NCI-H2227 (cell line): Measurements from ENCODE around the gene RUNDC1.

Experiments
- DNase-seq: peaks from one replicate; lab custom pipeline; 2025; ENCODE audit not compliant: unreplicated experiment; lab: John Stamatoyannopoulos, UW

Gene RUNDC1

DNA sequence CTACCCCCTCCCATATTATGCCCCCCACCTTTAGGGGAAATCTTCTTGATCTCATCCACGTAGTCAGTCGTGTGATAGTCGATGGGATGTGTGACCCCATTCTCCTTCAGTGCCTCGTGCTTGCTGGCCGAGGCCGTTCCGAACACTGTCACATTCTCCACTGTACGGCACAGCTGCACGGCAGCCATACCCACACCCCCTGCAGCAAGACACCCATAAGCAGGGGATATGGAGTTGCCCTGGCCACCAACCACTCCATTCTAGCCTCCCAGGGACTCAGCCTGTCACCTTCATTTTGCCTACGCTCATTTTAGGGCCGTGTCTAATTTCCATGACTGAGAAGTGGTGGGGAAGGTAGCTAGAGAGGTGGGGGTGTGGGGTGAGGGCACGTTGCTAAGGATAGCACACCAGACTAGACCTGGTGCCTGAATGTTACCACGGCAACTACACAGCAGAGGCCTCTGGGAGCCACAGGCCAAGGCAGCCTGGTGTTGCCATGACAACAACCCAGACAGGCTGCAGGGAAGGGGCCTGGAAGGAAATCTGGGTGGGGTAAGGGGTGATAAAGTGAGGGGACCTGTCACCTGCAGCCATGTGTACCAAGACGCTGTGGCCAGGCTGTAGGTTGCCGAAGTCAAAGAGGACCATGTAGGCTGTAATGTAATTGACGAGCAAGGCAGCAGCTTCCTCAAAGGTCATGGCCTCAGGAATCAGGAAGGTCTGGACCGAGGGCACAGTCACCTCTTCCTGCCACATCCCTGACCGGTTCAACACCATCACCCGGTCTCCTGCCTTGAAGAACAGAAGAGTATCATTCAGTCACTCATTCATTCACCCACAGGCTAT lies 37.9 kb downstream of the RUNDC1 start:
- peak; percentile 91 for DNase-seq

DNA sequence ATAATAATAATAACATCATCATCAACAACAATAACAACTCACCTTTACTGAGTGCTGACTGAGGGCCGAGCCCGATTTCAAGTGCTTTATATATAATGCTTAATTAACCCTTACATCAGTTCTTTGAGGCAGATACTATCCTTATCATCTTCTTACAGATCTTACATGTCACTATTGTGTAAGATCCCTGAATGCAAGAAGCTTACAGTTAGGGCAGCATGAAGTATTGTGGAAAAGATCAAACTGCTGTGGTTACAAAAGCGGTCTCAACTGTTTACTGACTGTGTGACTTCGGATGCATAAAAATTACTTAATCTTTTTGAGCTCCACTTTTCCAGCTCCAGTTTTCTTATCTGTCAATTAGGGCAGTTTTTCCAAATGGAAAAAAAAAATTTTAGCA lies 38.6 kb downstream of the RUNDC1 start:
- no peak for DNase-seq

DNA sequence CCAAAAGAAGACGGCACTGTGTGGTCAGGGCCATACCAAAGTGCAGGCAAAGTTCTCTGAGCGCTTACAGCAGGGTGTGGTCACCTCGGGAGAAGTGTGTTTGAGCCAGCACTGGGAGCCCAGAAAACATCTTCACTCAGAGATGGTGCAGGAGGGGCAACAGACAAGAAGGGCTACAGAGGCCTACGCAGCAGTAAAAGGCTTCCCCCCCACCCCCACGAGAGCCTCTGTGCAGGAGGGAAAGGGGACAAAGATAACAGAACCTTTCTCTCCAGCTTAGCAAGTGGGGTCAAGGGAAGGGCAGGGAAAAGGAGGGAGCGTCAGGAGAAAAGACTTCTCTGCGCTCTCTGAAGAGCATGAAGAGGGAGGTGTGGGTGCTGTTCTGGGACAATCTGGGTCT lies 39.1 kb downstream of the RUNDC1 start:
- DNase-seq: no peak

DNA sequence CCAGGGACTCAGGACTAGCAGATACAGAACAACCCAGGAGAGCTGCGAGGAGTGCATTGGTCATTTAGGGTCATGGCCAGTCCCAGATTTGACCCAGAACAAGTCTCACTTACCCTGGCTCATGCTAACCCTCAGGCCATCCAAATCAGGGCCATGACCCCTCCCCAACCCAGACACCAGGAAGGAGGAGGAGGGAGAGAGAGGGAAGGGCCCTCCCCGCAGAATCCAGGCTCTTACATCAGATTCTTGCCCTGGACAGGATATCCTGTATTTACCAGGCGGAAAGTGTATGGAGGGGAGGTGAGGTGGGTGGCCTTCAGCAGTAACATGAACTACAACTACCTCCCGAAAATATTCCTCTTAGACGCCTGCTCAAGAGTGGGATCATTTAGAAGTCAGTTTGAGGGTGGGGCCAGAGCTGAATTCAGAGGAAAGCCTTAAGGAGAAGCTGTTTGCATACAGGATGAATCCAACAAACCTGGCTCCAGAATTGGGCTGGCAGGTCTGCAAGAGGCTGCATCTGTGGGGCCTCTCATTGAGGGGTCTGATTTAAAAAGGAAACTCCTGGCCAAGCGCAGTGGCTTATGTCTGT lies 39.8 kb downstream of the RUNDC1 start:
- no peak for DNase-seq

DNA sequence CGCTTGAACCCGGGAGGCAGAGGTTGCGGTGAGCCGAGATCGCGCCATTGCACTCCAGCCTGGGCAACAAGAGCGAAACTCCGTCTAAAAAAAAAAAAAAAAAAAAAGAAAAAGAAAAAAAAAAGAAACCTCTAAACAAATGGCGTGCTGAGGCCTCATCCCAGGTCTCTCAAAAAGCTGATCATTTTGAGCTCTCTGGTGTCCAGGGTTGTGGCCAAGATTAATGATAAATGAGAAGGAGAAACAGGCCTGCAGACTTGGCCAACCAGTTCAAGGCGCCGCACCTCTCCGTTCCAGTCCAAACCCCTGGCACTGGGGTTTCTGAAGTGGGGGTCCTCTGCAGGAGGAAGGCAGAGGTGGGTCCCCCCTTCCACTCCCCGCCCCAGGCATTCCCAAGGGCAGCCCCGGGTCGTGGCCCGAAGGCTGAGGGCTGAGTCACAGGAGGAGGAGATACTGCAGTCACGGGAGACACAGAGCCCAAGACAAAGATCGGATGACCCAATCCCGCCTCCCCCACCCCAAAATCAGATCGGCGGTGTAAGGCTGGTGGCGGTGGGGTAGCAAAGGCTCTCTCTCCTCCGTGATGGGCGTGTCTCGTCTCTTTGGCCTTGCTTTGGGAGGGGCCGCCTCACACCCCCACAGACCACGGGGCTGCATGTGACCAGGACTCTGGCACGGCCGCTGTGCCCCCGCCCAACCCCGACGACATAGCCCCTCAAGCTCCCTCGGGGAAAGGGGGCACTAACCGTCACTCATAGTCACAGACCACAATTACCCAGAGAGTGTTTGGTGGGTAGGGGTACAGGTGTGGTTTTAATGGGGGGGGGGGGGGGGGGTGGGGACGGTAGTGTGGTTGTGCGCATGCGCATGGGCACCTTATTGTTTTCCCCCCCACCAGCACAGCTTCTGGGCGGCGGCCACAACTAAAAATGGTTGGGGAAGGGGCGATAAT lies 40.7 kb downstream of the RUNDC1 start:
- DNase-seq: peak; percentile 69

DNA sequence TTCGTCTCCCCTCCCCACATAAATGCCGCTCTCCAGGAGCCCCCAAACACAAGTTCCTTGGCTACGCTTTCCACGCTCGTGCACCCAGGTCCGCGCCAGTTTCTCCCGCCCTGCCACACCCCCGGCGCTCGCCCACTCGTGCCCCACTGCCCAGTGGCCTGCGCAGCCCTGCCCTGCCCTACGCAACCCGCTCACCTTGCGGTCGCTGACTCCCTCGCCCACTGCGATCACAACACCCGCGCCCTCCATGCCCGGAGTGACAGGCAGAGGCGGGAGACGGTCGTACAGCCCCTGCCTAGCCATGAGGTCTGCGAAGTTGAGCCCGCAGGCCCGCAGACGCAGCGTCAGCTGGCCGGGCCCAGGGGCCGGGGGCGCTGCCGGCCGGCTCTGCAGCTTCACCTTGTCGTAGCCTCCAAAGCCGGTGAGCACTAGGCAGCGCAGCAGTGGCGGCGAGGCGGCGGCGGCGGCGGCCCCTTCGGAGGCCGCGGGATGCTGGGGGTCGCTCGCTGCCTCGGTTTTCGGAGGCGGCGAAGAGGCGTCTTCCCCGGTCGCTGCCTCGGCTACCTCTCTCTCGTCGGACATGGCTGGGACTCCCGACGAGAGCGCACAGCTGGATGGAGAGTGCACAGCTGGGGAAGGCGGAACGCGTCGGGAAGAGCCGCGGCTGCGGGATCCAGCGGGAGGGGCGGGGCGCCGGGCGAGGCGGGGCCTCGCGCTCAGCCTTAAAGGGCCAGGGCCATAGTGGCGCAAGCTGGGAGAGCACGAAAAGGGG lies 41.6 kb downstream of the RUNDC1 start, which contains the start of gene VAT1:
TSS of gene VAT1 (minus strand) at position 645 of the 772 bp plus-strand sequence. CDS start at position 582, 63 bp downstream.
- peak; percentile 88 for DNase-seq

DNA sequence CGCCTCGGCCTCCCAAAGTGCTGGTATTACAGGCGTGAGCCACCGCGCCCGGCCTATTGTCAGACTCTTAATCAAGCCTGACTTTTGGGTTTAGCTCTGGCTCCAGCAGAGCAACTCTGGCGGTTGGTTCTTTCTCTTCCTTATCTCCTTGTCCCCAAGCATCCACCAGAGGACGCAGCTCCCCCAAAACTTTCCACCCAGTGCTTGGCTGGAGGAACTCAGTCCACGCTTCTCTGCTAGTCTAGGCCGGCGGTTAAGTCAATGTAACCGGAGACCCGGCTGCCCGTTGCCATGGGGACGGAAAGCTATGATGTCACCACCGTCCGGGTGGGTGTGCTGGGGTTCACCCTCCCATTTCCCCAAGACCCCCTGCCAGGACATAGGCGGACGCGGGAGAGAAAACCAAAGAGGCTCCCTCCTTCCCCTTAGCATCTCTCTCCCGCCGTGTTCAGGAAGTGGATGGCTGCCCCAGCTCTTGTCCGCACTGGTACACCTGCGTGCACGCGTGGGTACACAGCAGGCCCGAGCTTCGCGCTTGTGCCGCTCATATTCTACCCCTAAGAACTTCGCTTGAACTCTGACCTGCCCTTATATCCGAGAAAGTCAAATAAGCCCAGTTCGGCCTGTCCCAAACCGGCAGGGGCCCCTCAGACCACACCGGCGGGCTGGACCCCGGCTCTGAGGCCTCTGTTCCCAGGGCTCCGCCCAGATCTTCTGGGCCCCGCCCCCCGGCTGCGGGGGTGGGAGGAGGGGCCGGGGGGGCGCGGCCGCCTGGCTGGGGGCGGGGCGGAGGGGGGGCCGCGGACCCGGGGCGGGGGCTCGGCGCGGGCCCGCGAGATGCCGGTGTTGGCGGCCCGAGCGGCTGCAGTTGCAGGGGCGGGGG lies 44.3 kb downstream of the RUNDC1 start, which contains the start of gene RND2:
TSS of gene RND2 (plus strand) at position 825 of the 883 bp plus-strand sequence. CDS start 117 bp downstream, outside the sequence.
- DNase-seq: peak; percentile 95

DNA sequence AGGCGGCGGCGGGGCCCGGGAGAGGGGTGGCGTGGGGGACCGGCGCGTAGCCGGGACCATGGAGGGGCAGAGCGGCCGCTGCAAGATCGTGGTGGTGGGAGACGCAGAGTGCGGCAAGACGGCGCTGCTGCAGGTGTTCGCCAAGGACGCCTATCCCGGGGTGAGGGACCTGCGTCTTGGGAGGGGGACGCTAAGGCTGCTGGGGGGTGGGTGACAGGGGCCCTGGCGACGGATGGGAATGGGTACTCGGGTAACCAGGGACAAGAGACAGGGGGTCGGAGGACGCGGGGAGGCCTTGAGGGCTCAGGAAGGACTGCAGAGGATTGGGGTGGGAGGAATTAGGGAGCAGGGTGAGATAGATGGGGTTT lies 44.9 kb downstream of the RUNDC1 start:
- DNase-seq: no peak

DNA sequence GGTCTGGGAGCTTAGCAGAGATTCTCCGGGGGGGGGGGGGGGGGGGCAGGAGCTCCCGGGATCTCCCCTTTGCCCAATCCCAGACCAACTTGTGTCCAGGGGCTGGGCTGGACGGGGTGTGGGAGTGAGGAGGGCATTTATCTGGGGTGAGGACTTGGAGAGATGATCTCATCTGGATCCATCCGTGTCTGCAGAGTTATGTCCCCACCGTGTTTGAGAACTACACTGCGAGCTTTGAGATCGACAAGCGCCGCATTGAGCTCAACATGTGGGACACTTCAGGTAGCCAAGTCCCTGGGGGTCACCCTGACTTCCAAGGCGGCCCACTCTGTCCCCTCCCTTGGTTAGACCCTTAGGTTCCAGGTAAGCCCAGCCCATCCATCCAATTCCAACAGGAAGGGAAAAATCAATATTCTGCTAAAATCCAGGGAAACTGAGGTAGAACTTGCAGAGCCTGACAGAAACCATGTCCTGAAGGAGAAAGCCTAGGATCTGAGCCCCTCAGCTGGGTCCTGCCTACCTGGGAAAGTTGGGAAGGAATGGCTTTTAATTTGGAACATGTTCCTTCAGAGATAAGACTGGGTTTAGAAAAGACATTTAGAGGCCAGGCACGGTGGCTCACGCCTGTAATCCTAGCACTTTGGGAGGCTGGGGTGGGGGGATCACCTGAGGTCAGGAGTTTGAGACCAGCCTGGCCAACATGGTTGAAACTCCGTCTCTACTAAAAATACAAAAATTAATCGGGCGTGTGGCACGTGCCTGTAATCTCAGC lies 45.6 kb downstream of the RUNDC1 start:
- DNase-seq: no peak

DNA sequence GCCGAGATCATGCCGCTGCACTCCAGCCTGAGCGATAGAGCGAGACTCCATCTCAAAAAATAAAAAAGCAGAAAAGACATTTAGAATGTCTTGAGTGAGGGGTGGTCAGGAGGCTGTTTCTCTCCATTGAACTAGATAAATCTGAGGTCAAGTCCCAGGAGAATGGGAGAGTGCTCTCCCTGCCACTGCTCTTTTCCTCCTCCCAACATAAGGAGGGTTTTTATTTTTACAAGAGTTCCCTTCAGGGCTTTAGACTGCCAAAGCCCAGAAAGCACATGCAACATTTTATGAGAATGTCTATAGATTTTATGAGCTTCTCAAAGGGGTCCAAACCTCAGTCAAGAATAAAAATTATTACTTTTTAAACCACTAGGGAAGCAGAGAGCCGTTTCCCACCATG lies 46.2 kb downstream of the RUNDC1 start:
- no peak for DNase-seq

DNA sequence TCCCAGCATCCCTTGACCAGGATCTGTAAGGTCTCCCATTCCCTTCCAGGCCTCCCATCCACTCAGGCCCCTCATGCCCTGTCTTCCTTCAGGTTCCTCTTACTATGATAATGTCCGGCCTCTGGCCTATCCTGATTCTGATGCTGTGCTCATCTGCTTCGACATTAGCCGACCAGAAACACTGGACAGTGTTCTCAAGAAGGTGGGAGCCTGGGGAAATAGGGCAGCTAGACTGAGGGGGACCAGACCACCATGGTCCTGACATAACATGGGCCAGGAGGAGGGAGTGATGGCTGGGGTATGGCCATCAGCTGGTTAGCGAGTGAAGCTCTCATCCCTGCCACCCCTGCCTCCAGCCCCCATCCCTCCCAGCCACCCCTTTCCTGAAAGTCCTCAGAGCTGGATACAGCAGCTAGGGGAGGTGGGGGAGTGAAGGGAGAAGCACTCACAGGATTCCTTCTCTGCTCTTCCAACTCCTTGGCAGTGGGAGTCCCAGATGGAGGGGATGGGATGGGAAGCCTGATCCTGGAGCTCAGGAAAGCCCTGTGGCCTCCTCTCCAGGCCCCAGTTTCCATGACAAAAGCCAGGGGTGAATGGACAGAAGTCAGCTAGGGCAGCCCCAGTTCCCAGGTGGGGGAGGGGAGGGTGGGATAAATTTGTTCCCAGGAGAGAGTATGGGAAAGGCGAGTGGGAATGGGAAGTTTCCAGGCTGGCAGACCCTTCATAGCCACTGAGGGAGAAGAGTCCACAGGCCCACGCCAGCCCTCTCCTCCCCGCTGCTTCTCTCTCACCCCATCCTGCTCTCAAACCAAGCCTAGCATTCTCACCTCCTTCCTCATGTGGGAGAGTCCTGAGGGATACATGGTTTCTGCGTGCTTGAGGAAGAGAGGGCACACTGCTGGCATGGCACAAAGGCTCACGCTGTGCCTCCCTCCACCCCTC lies 47.0 kb downstream of the RUNDC1 start:
- no peak for DNase-seq

DNA sequence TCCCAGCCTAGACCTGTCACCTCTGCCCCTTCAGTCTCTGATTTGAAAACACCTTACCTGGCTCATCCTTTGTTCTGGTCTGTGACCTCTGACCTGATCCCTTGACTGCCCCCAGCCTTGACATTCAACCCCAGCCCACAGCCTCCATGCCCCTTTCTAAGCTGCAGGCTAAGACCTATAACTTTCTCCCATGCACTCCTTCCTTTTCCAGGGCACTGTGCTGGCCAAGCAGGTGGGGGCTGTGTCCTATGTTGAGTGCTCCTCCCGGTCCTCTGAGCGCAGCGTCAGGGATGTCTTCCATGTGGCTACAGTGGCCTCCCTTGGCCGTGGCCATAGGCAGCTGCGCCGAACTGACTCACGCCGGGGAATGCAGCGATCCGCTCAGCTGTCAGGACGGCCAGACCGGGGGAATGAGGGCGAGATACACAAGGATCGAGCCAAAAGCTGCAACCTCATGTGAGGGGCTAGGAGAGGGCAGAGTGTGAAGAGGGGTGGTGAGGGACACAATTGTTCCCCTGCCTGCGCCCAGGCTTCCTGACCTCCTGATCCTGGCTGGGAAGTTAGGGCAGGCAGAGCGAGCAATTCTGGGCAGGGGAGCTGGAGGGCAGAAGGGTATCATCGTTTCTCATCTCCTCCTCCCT lies 48.0 kb downstream of the RUNDC1 start:
- DNase-seq: no peak

DNA sequence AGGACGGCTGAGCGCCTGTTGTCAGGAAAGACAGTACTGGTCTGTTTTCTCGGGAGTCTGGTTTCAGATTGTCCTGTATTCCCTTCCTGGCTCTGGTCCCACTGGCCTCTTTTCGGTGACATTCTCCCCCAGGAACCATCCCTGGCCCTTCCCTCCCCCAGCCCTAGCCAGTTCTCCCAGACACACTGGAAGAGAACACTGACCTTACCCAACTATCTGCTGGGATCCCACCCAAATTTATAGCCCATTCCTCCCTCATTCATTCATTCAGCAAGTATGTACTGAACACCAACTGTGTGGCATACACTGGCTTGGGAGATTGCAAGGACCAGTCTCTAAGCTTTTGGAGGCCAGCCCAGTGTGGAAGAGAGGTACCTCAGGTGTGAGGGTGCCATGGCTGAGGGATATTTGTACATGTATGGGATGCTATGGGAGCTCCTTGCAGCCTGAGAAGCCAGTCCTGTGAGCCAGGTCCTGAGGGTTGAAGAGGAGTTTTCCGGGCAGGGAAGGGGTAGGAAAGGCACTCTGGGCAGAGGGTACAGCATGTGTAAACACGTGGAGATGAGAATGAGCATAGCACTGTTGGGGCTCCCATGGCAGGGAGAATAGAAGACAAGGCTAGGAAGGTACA lies 49.9 kb downstream of the RUNDC1 start:
- DNase-seq: no peak

DNA sequence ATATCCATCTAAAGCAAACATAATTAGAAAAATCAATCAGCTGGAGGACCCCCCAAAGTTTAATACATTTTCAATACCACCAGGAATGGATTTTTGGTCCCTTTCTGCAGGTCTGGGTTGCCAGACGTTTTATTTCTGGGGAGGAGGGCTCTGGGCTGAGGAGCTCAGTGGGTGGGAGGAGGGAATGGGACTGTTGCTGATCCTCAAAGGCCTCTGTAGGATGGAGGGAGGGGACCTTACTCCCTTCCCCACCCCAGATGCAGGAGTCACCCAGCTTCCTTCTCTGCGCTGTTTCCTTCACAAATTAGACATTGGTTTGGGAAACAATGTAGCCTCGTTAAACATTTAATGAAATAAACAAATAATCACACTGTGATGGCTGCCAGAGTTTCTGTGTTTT lies 51.3 kb downstream of the RUNDC1 start:
- DNase-seq: no peak

DNA sequence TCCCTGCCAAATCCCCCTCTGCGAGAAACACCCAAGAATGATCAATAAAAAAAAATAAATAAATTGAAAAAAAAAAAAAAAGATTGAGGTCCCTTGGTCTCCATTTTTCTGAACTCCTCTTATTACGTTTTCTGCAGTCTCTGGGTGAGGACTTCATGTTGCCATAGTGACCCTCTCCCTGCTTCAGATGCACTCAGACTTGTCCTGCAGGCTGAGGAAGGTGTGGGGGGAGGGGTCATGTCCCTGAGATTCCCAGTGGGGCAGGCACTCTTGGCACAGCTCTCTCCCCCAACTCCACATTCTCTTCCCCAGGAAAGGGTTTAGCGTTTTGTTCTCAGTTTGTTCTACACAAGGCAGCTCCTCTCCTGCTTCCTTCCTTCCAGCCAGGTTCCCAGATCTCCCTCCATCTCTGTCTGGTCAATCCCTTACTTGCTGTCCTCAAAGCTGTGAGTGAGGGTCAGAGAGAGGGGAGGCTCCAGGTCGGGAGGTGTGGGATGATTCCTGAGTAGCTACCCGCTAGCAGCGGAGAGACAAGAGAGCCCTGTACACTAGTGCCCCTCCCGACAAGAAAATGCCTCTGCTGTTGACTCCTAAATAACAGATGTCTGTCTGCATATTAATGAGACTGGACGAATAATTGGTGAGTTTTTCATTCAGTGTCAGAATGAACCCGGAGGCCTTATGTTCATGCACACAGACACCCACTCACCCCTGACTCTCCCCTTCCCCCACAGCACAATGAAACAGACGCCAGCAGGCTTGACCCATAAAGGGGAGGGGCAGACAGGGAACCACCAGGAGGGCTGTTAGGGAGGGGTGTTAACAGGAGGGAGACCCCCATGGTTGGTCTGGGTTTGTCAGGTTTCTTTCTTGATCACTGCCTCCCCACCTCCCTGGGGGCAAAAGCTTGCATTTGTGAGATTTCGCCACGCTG lies 53.9 kb downstream of the RUNDC1 start:
- peak; percentile 32 for DNase-seq

DNA sequence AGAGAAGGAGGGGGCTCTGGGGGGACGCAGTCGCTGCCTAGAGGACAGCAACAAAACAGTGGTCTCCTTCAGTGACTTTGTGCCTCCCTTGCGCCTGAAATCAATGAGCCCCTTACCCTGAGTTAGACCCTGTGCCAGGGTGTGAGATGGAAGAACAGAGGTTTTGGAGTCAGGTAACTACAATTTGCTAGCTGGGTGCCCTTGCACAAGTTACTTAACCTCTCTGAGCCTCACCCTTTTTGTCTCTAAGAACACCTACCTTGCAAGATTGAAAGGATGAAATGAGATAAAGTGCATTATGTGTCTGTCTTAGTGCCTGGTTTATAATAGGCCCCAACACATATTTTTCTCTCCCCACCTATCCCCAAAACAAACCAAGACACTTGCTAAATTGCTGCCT lies 54.5 kb downstream of the RUNDC1 start:
- DNase-seq: no peak
